ENCODE measurements around the gene DHODH. TPM values are rescaled to one million over a fixed set of nuclear protein-coding genes. Genes with fewer than 3 reads are reported as not detected.

The DHODH gene
- total and polyA plus RNA-seq, 2 of the 13 experiments (the other 11 are each of a cell fraction or from before 2014, with no cell fraction given): 10.7 to 16.4 TPM

DNA sequence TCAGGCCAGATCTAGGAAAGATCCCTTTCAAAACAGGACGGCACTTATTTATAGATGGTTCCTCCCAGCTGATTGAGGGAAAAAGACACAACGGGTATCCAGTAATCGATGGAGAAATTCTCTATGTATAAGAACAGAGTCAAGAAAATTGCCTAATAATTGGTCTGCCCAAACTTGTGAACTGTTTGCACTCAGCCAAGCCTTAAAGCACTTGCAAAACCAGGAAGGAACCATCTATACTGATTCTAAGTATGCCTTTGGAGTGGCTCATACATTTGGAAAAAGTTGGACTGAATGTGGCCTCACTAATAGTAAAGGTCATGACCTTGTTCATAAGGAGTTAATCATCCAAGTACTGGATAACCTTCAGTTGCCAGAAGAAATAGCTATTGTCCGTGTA lies 60.4 kb downstream of the DHODH start:
- intact Hi-C loops (cut with micrococcal nuclease; ENCODE audit: unreplicated experiment): no loop called here
- ChIA-PET CTCF (ENCODE audit: low intra/inter-chr PET ratio, low total read pairs) (interaction anchor here (5.2 kb wide), 1 partner anchor 30 kb away, joined by 58 read pairs; no protein-coding TSS in a partner anchor), POLR2A (interaction anchor here (1.2 to 4.0 kb wide), 3 partner anchors 15 to 25 kb away, joined by 3 to 36 read pairs (median 5); partner anchors contain the start of genes DHX38, HP and TXNL4B)
- no peak for ATAC-seq
- H3K9ac ChIP-seq (ENCODE audit: insufficient read depth, low read depth, low read length): no peak overlapping the region
- in situ Hi-C loops (cut with HindIII; ENCODE audit: extremely low pct_ligation_motif_present, low pct_unique_long_range_greater_than_20kb): loop anchor here (5.0 kb wide), 1 partner anchor 33 kb away; no protein-coding TSS in a partner anchor
- WGBS (ENCODE audit: low lambda C conversion rate): 93% methylated on average over 4 of the region's 4 CpGs
- H3K79me2 ChIP-seq (ENCODE audit: insufficient read depth, low read length): no peaks in the 10 kb centered on the region
- no peaks in the 10 kb centered on the region for H3K27me3 ChIP-seq (ENCODE audit: control insufficient read depth in 1 of 2, insufficient read depth in 2 of 2, low read length in 2 of 2)
- H3K4me2 ChIP-seq (ENCODE audit: low read depth, low read length): no peak overlapping the region
- FAIRE-seq: no peak
- H3K4me1 ChIP-seq (ENCODE audit: insufficient read depth, low read length): peaks cover 79% of the 10 kb centered on the region
- H3K36me3 ChIP-seq (replicated peaks in 1 of 2; ENCODE audit: control insufficient read depth in 1 of 2, insufficient read depth in 2 of 2, low read length in 2 of 2): no peaks in the 10 kb centered on the region; a peak in 2 of 5 replicates
- H3K4me3 ChIP-seq (replicated peaks in 1 of 3; ENCODE audit: insufficient read depth in 1 of 3, low read depth in 2 of 3, low read length in 3 of 3): no peak overlapping the region
- no peaks in the 10 kb centered on the region for H4K20me1 ChIP-seq (ENCODE audit: insufficient read depth, low read length)
- no peak overlapping the region for H2AFZ ChIP-seq (ENCODE audit: low read length)
- H3K27ac ChIP-seq (ENCODE audit: extremely low read length, insufficient read depth, low read length): no peak overlapping the region
- no peak for DNase-seq (ENCODE audit: low spot score)
- no TSS peak for BruUV-seq (replicated peaks)
- 0 out of 2 replicates have a peak, but pooled peaks cover 4% of the 10 kb centered on the region for H3K9me3 ChIP-seq (ENCODE audit: low read length)
- TF ChIP-seq HNRNPH1 (optimal IDR thresholded peaks at IDR 0.05; ENCODE audit: low read depth, low read length): no peak
- TF ChIP-seq HDAC2 (CRISPR knock-in tag; IDR thresholded peaks at IDR 0.05): no peak
- TF ChIP-seq ZNF615 (CRISPR knock-in tag; IDR thresholded peaks at IDR 0.05; ENCODE audit: borderline replicate concordance): no peak
- no peak for TF ChIP-seq ZNF230 (CRISPR knock-in tag; IDR thresholded peaks at IDR 0.05)
- no peak for TF ChIP-seq NFKBIZ (CRISPR knock-in tag; IDR thresholded peaks at IDR 0.05)
- no peak for TF ChIP-seq ZNF713 (CRISPR knock-in tag; IDR thresholded peaks at IDR 0.05)
- TF ChIP-seq ZNF143 (CRISPR knock-in tag; IDR thresholded peaks at IDR 0.05): no peak
- TF ChIP-seq BORCS8-MEF2B (CRISPR knock-in tag; IDR thresholded peaks at IDR 0.05): no peak
- TF ChIP-seq, protein P1, sequence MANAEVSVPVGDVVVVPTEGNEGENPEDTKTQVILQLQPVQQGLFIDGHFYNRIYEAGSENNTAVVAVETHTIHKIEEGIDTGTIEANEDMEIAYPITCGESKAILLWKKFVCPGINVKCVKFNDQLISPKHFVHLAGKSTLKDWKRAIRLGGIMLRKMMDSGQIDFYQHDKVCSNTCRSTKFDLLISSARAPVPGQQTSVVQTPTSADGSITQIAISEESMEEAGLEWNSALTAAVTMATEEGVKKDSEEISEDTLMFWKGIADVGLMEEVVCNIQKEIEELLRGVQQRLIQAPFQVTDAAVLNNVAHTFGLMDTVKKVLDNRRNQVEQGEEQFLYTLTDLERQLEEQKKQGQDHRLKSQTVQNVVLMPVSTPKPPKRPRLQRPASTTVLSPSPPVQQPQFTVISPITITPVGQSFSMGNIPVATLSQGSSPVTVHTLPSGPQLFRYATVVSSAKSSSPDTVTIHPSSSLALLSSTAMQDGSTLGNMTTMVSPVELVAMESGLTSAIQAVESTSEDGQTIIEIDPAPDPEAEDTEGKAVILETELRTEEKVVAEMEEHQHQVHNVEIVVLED (CRISPR knock-in tag; IDR thresholded peaks at IDR 0.05; ENCODE audit: borderline replicate concordance): no peak
- no peak for TF ChIP-seq MATR3 (CRISPR knock-in tag; IDR thresholded peaks at IDR 0.05)
- TF ChIP-seq EED (CRISPR knock-in tag; IDR thresholded peaks at IDR 0.05): no peak
- no peak for TF ChIP-seq MIER2 (CRISPR knock-in tag; IDR thresholded peaks at IDR 0.05)
- TF ChIP-seq, protein P2, sequence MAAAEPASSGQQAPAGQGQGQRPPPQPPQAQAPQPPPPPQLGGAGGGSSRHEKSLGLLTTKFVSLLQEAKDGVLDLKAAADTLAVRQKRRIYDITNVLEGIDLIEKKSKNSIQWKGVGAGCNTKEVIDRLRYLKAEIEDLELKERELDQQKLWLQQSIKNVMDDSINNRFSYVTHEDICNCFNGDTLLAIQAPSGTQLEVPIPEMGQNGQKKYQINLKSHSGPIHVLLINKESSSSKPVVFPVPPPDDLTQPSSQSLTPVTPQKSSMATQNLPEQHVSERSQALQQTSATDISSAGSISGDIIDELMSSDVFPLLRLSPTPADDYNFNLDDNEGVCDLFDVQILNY (CRISPR knock-in tag; conservative IDR thresholded peaks at IDR 0.05): no peak
- no peak for TF ChIP-seq ZBTB20 (CRISPR knock-in tag; IDR thresholded peaks at IDR 0.05; ENCODE audit: borderline replicate concordance, low read depth)
- TF ChIP-seq, protein P3, sequence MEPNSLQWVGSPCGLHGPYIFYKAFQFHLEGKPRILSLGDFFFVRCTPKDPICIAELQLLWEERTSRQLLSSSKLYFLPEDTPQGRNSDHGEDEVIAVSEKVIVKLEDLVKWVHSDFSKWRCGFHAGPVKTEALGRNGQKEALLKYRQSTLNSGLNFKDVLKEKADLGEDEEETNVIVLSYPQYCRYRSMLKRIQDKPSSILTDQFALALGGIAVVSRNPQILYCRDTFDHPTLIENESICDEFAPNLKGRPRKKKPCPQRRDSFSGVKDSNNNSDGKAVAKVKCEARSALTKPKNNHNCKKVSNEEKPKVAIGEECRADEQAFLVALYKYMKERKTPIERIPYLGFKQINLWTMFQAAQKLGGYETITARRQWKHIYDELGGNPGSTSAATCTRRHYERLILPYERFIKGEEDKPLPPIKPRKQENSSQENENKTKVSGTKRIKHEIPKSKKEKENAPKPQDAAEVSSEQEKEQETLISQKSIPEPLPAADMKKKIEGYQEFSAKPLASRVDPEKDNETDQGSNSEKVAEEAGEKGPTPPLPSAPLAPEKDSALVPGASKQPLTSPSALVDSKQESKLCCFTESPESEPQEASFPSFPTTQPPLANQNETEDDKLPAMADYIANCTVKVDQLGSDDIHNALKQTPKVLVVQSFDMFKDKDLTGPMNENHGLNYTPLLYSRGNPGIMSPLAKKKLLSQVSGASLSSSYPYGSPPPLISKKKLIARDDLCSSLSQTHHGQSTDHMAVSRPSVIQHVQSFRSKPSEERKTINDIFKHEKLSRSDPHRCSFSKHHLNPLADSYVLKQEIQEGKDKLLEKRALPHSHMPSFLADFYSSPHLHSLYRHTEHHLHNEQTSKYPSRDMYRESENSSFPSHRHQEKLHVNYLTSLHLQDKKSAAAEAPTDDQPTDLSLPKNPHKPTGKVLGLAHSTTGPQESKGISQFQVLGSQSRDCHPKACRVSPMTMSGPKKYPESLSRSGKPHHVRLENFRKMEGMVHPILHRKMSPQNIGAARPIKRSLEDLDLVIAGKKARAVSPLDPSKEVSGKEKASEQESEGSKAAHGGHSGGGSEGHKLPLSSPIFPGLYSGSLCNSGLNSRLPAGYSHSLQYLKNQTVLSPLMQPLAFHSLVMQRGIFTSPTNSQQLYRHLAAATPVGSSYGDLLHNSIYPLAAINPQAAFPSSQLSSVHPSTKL (CRISPR knock-in tag; IDR thresholded peaks at IDR 0.05): no peak
- TF ChIP-seq, protein P4, sequence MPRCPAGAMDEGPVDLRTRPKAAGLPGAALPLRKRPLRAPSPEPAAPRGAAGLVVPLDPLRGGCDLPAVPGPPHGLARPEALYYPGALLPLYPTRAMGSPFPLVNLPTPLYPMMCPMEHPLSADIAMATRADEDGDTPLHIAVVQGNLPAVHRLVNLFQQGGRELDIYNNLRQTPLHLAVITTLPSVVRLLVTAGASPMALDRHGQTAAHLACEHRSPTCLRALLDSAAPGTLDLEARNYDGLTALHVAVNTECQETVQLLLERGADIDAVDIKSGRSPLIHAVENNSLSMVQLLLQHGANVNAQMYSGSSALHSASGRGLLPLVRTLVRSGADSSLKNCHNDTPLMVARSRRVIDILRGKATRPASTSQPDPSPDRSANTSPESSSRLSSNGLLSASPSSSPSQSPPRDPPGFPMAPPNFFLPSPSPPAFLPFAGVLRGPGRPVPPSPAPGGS (CRISPR knock-in tag; IDR thresholded peaks at IDR 0.05): no peak
